GM18520 (cell line): ENCODE results near the gene PPFIA4.

ENCODE experiments used
- ATAC-seq: cut with Tn5 transposase; IDR thresholded peaks from one replicate; pipeline ENCODE4 v1.9.1; 2021; ENCODE audit not compliant: unreplicated experiment

PPFIA4 gene

DNA sequence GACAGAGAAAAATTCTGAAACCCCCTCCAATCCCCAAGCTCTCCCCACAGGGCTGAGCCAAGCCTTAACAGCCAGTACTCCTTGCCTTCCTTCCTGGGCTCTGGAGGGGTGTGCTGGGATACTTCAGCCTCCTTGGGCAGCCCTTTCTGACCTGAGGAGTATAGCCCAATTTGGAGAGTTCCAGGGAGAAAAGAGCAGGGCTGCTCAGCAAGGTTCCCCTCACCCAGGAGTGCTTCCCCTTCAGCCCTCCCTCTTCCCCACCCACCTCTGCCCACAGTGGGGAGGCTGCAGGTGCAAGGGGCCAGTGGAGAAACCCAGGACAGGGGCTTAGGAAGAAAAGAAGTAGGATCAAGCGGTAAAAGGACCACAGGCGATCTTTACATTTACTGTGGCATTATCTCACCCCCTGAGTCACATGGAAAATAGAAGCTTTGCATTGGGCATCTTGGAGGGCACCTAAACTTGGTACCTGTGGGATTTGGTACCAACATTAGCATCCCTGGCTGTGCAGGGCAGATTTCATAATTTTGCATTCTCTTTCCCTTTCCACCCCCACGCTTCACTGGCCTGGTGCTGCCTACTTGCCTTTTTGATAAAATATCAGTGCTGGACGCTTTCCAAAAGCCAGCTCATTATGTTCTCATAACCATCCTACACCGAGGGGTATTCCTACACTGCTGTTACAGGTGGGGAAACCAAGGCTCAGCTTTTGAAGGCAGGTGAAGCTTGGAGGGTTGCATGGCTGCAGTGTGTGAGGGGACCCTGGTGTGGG, 98.4 kb downstream of the PPFIA4 start:
- no peak for ATAC-seq

DNA sequence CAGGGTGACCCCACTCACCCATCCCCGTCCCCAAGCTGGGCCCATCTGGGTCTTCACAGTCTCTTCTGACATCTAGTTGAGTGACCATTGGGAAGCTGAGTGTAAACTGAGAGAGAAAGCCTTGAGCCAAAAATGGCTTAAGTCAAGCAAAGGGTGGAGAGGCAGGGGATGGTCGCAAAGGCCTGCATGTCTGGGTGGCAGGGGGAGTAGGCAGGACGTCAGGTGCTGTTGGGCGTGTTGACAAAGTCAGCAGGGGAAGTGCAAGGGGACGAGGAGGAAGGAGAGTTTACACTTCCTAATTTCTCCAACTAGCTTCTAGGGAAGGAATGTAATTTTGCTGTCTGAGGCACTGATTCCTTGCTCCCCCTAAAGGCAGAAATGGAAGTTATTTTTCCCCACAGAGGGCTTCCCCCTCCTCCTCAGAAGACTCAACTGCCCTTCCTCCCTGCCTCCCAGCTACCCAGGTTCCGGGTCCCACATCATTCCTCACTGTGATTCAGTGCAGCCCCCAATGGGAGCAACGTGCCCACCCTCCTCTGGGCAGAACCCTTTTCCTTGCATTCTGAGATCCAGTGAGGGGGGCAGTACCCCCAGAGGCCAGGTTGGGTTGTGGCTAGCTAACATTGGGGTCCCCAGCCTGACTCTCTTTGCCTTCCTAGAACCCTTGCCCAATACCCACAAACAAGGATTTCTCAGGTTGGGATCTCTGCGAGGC, 100.0 kb downstream of the PPFIA4 start:
- ATAC-seq, result no peak

DNA sequence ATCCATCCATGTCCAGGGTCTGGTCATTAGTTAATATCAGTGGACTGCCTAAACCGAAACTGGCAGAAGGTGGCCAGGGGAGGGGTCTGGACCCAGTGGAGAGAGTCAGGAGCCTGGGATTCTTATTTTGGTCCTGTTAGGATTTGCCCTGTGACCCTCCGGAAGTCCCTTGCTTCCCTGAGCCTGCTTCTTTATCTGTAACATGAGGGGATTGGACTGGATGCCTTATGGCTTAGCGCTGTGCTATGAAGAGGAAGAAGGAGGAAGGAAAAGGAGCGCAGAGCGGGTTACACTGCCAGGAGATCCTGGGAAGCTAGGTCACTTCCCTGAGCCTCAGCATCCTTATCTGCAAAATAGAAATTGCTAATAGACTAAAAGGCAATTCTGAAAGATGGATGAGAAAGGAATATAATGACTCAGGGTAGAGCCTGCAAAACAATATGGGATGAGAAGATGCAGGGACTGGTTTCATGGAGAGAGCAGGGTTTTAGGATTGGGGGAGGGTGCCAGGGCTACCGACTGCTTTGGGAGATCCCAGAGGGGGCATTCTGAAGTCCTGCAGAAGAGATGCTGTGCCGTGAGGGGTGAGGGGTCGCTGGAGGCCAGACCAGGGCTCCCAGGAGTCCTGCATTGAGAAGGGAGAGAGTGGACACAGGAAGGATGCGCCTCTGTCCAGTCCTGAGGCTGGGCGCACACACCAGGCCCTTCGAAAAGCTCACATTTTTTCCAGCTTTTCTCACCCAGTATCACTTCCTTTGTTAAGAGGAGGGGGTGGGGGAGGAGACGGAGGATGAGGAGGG, 100.8 kb downstream of the PPFIA4 start:
- no peak for ATAC-seq

- ATAC-seq, result no peak
Observed at GRCh38 chr1:203127666-203128430, 101.6 kb downstream of the PPFIA4 start, which contains the start of gene ADORA1. Gene ADORA1, plus strand, starts transcription at chr1:203127726. Its CDS starts 1,116 bp downstream, at chr1:203128842.

- no peak for ATAC-seq
Observed at GRCh38 chr1:203128431-203128715, 102.1 kb downstream of the PPFIA4 start.
